Muscle of leg (tissue), 11 donors: ENCODE results near the gene RICTOR. TPM values are rescaled to one million over a fixed set of nuclear protein-coding genes. Genes with fewer than 3 reads are reported as not detected.

Source experiments
- DNase-seq: peaks from one replicate; pipeline ENCODE4 v3.0.0; 2013
- H3K27ac ChIP-seq: one replicate; pipeline ENCODE4 v1.5.1; 2013; ENCODE audit warnings: mild to moderate bottlenecking, low read length, control low read depth
- H3K27me3 ChIP-seq: one replicate; pipeline ENCODE4 v1.6.1; 2013; ENCODE audit warnings: low read length; ENCODE audit not compliant: control insufficient read depth, insufficient read depth
- H3K36me3 ChIP-seq: one replicate; pipeline ENCODE4 v1.6.1; 2013; ENCODE audit warnings: low read length; ENCODE audit not compliant: control insufficient read depth, insufficient read depth
- H3K4me1 ChIP-seq: one replicate; pipeline ENCODE4 v1.6.1; 2013; ENCODE audit warnings: low read length; ENCODE audit not compliant: control insufficient read depth, insufficient read depth
- H3K4me3 ChIP-seq: one replicate; pipeline ENCODE4 v1.5.1; 2013; ENCODE audit warnings: low read length, control low read depth
- H3K9me3 ChIP-seq: replicated peaks from 2 replicates; pipeline ENCODE4 v1.6.1; 2013; ENCODE audit warnings: low read depth, low read length; ENCODE audit not compliant: control insufficient read depth
- WGBS: methylation state at CpG from one replicate; pipeline ENCODE4 v1.1.5; 2013; ENCODE audit warnings: missing lambda C conversion rate; ENCODE audit not compliant: insufficient coverage; 5-methylcytosine and 5-hydroxymethylcytosine counted together
- polyA plus RNA-seq, 8 donors: library from polyadenylated mRNA; unstranded; fragments of 120-200 nt; gene quantifications; one replicate each; pipeline versions ENCODE4 v1.2.1 to v1.2.3, GENCODE V29; 2013; ENCODE audit warnings: inconsistent platforms in 1 of 8, low replicate concordance in 1 of 8; ENCODE audit not compliant: insufficient read length in 8 of 8, insufficient read depth in 1 of 8
- total RNA-seq: library from RNA; stranded (reverse); fragments of 120-200 nt; gene quantifications from one replicate; pipeline ENCODE4 v1.2.4, GENCODE V29; 2013

RICTOR gene
- total and polyA plus RNA-seq, 9 donors = 9.0 to 22.6 (median 12.3) TPM

DNA sequence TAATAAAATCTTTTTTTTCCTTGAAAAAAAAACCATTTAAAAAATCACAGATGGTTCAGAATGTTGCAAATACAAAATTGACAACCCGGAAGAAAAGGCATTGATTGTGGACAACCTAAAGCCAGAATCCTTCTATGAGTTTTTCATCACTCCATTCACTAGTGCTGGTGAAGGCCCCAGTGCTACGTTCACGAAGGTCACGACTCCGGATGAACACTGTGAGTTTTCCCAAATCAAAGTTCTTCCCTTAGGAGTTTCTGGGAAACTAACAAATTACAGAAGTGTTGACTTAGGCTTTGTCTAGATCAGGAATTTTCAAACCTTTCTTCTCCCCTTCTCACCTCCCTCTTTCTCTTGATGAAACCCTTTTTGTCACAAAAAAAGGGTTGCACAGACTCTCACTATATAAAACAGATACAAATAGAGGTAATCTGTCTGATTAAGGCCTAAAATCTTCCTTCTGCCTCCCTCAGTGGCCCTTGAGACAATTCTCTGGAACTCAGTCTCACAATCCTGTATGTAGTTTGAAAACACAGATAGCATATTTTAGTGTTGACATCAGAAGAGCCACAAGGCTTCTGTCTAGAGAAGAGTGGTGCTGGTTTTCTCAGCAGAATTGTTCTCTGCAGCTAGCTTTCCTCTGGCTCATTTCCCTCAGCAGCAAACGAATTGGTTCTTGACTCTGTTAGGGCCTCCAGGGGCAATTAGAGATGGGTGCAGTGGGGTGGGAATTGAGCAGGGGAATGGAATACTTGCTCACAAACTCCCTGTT, 148.9 kb downstream of the RICTOR start:
- DNase-seq = peak; percentile 35
- peak overlapping the region; percentile 26 for H3K27ac ChIP-seq

DNA sequence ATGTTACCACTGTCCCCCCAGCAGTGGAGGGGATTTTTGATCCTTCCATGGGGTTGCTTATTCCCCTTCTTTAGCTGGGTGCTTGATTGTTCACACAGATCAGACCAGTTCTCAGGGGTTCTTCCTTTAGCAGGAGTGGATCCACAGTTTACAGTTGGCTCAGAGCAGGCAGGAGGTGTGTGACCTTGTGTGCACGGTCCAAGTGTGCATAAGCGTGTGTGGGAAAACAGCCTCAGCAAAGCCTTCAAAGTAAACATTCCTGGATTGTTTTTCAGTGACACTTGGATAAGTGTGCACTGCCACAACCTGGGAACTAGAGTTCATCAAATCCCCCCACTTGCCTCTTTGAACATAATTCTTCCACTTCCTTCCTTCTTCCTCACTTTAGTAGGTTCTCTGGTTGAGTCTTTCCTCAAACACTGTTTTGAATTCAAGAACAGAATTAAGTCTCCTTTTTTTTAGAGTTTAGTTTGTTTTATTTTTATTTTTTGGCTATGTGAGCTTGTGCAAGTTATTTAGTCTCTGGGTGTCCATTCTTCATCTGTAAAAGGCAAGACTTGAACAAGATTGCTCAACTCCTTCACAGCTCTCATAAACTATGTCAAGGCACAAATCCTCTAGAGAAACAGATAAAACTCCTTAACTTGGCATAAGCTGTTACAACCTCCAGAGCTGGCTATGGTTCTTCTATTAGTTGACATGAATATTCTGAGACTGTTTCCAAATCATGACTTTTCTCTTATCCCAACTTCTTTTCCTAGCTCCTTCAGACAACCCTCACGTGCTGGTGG, 150.3 kb downstream of the RICTOR start:
- no peak overlapping the region for H3K4me3 ChIP-seq
- H3K36me3 ChIP-seq = peaks cover 5% of the 10 kb centered on the region
- WGBS = 72% methylated on average over 3 of the region's 3 CpGs

More for the DNA sequence above, 148.9 kb downstream of the RICTOR start:
- Histone ChIP-seq H3K4me1 (no peaks in the 10 kb centered on the region), H3K9me3 (no peaks in the 10 kb centered on the region), H3K27me3 (no peaks in the 10 kb centered on the region), H3K4me3 (no peak overlapping the region), H3K36me3 (peaks cover 5% of the 10 kb centered on the region)
- 0% methylated on average over 1 of the region's 6 CpGs for WGBS

GRCh38 chr5:38922199-38922598, 152.0 kb downstream of the RICTOR start:
- Histone ChIP-seq H3K4me3 (no peak overlapping the region), H3K4me1 (no peaks in the 10 kb centered on the region), H3K27me3 (no peaks in the 10 kb centered on the region), H3K36me3 (peaks cover 9% of the 10 kb centered on the region), H3K9me3 (no peaks in the 10 kb centered on the region), H3K27ac (no peak overlapping the region)
- peak; percentile 22 for DNase-seq
- WGBS = 20% methylated on average over 1 of the region's 1 CpG

More for the DNA sequence above, 150.3 kb downstream of the RICTOR start:
- Histone ChIP-seq H3K27ac (no peak overlapping the region), H3K4me1 (no peaks in the 10 kb centered on the region), H3K27me3 (no peaks in the 10 kb centered on the region), H3K9me3 (no peaks in the 10 kb centered on the region)
- peak; percentile 14 for DNase-seq

- no peaks in the 10 kb centered on the region for H3K27me3 ChIP-seq
- DNase-seq = no peak
- peaks cover 9% of the 10 kb centered on the region for H3K36me3 ChIP-seq
- H3K9me3 ChIP-seq = no peaks in the 10 kb centered on the region
- no peaks in the 10 kb centered on the region for H3K4me1 ChIP-seq
- H3K27ac ChIP-seq = no peak overlapping the region
- H3K4me3 ChIP-seq = no peak overlapping the region
- WGBS = no CpG with 5 or more reads among the region's 1 CpG
These were observed 153.0 kb downstream of the RICTOR start for GRCh38 chr5:38921174-38921573.

- peaks cover 4% of the 10 kb centered on the region for H3K36me3 ChIP-seq
- 77% methylated on average over 5 of the region's 7 CpGs for WGBS
These were observed 157.4 kb downstream of the RICTOR start for GRCh38 chr5:38916802-38917201.

DNA sequence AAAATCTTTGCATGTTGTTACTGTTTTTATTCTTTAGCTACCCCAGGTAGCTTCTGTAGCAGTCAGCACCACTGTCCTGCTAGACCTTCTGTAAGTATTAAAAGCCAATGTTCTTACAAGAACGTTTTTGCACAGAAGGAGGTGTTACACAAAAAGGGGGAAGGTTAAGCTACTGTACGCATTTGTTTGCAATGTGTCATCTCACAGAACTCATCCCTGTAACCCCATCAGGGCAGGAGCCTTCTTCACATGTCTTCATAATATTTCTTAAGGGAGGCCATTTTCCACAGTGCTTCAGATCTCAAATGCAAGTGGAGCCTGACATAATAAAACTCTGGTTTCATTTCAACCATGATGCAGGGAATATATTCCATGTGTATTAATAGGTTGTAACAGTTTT, 160.5 kb downstream of the RICTOR start:
- Histone ChIP-seq H3K4me1 (no peaks in the 10 kb centered on the region), H3K27ac (no peak overlapping the region), H3K4me3 (no peak overlapping the region), H3K27me3 (no peaks in the 10 kb centered on the region), H3K36me3 (peaks cover 4% of the 10 kb centered on the region), H3K9me3 (peaks cover 3% of the 10 kb centered on the region)
- WGBS = no CpG with 5 or more reads among the region's 2 CpGs
- no peak for DNase-seq

More at GRCh38 chr5:38916802-38917201, 157.4 kb downstream of the RICTOR start:
- H3K27me3 ChIP-seq = no peaks in the 10 kb centered on the region
- no peaks in the 10 kb centered on the region for H3K4me1 ChIP-seq
- no peak overlapping the region for H3K4me3 ChIP-seq
- DNase-seq = no peak
- no peaks in the 10 kb centered on the region for H3K9me3 ChIP-seq
- H3K27ac ChIP-seq = no peak overlapping the region

DNA sequence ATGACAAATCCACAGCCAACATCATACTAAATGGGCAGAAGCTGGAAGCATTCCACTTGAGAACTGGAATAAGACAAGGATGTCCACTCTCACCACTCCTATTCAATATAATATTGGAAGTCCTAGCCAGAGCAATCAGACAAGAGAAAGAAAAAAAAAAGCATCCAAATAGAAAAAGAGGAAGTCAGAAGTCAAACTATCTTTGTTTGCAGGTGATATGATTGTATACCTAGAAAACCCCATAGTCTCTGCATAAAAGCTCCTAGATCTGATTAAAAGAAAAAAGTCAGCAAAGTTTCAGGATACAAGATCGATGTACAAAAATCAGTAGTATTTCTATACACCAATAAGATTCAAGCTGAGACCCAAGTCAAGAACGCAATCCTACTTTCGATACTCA, 162.3 kb downstream of the RICTOR start:
- Histone ChIP-seq H3K27me3 (no peaks in the 10 kb centered on the region), H3K4me1 (no peaks in the 10 kb centered on the region), H3K27ac (no peak overlapping the region), H3K9me3 (peaks cover 3% of the 10 kb centered on the region), H3K36me3 (no peaks in the 10 kb centered on the region), H3K4me3 (no peak overlapping the region)
- DNase-seq = no peak
- WGBS = no CpG with 5 or more reads among the region's 3 CpGs

- Histone ChIP-seq H3K9me3 (peaks cover 3% of the 10 kb centered on the region), H3K36me3 (no peaks in the 10 kb centered on the region), H3K27ac (no peak overlapping the region), H3K4me1 (no peaks in the 10 kb centered on the region), H3K27me3 (no peaks in the 10 kb centered on the region), H3K4me3 (no peak overlapping the region)
- no peak for DNase-seq
These were observed 167.7 kb downstream of the RICTOR start for GRCh38 chr5:38906503-38906902.

DNA sequence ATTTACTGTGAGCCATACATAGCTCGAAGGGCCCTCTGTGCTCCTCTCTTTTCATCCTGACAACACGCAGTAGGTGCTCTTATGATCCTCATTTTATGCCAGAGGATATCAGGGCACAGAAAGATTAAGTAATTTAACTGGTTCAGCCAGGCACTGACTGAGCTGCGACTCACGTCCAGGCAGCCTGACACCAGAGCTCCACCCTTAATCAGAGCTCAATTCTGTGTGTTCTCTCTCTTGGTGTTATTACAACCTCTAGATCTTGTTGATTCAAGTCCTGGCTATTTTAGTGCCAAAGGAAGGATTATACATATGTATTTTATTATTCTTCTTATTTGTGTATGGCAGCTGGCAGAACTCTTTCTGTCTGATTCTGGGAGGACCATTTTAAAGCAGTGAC, 168.7 kb downstream of the RICTOR start:
- no peaks in the 10 kb centered on the region for H3K4me1 ChIP-seq
- WGBS = 100% methylated on average over 1 of the region's 4 CpGs

DNA sequence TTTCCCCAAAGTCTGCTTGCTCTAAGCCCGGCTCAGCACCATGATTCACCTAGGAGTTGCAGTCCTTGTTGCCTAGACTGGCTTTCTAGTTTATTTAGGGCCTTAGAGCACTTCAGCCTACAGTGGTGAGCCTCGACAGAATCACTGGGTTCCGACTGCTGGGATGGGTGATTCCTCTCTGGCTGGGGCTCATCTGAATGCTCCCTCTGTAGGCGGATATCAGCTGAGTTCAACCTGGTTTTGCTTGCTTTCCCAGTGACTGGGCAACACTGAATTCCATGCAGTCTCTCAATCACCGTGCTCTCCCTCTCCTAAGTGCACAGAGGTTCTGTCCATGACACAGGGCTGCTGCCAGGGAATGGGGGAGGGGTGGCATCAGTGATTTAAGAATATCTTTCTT, 174.3 kb downstream of the RICTOR start:
- no peak for DNase-seq
- no peaks in the 10 kb centered on the region for H3K36me3 ChIP-seq
- H3K27ac ChIP-seq = no peak overlapping the region
- no peaks in the 10 kb centered on the region for H3K4me1 ChIP-seq
- WGBS = 93% methylated on average over 2 of the region's 5 CpGs
- H3K4me3 ChIP-seq = no peak overlapping the region
- peaks cover 2% of the 10 kb centered on the region for H3K9me3 ChIP-seq
- H3K27me3 ChIP-seq = no peaks in the 10 kb centered on the region

More for the DNA sequence above, 168.7 kb downstream of the RICTOR start:
- H3K9me3 ChIP-seq = peaks cover 3% of the 10 kb centered on the region
- no peaks in the 10 kb centered on the region for H3K36me3 ChIP-seq
- no peaks in the 10 kb centered on the region for H3K27me3 ChIP-seq
- no peak overlapping the region for H3K4me3 ChIP-seq
- no peak for DNase-seq
- no peak overlapping the region for H3K27ac ChIP-seq
